G401.6 (cell line): ENCODE measurements around the gene ARX.

ENCODE experiments used
- FAIRE-seq: peaks from 2 replicates; lab custom pipeline; 2012; peaks lifted over from hg19 to GRCh38; lab: Jason Lieb, UNC

Gene ARX

GRCh38 chrX:25016938-25017598 is 1.3 kb upstream of the ARX start:
- FAIRE-seq: no peak

- FAIRE-seq: no peak
These were observed 551 bp upstream of the ARX start for GRCh38 chrX:25016361-25016671.

GRCh38 chrX:25014366-25014838 is 1.4 kb downstream of the ARX start:
- no peak for FAIRE-seq

GRCh38 chrX:25013632-25014365 is 2.0 kb downstream of the ARX start:
- no peak for FAIRE-seq

GRCh38 chrX:25012793-25013631 is 2.8 kb downstream of the ARX start:
- no peak for FAIRE-seq

GRCh38 chrX:25012433-25012735 is 3.4 kb downstream of the ARX start:
- FAIRE-seq: no peak

GRCh38 chrX:25011589-25012432 is 4.0 kb downstream of the ARX start:
- FAIRE-seq: no peak

GRCh38 chrX:25010784-25011588 is 4.8 kb downstream of the ARX start:
- FAIRE-seq: no peak

GRCh38 chrX:25009407-25009806 is 6.4 kb downstream of the ARX start:
- FAIRE-seq: no peak

- FAIRE-seq: no peak
These were observed 8.4 kb downstream of the ARX start for GRCh38 chrX:25007059-25008053.

- FAIRE-seq: no peak
These were observed 9.1 kb downstream of the ARX start for GRCh38 chrX:25006586-25007058.

- no peak for FAIRE-seq
These were observed 10.2 kb downstream of the ARX start for GRCh38 chrX:25005382-25006185.

- no peak for FAIRE-seq
These were observed 10.8 kb downstream of the ARX start for GRCh38 chrX:25005034-25005381.

- FAIRE-seq: no peak
These were observed 11.2 kb downstream of the ARX start for GRCh38 chrX:25004485-25005032.

- FAIRE-seq: no peak
These were observed 11.7 kb downstream of the ARX start for GRCh38 chrX:25004040-25004439.

GRCh38 chrX:25003066-25003849 is 12.5 kb downstream of the ARX start:
- no peak for FAIRE-seq

GRCh38 chrX:25002661-25003020 is 13.1 kb downstream of the ARX start:
- no peak for FAIRE-seq
